Breast epithelium (tissue), 3 donors: ENCODE data around the gene AKT1S1.

Experiments
- POLR2AphosphoS5 ChIP-seq, 3 donors: sonication (generic); formaldehyde crosslinking; IDR thresholded peaks; one replicate each; pipeline ENCODE4 v1.6.1; 2017; ENCODE audit warnings: antibody characterized with exemption in 3 of 3
- TF ChIP-seq, protein P1 (sequence below), 3 donors: fragments of 450-650 bp; IDR thresholded peaks; one replicate each; pipeline ENCODE4 v1.5.1; 2016 to 2017; ENCODE audit warnings: antibody characterized with exemption in 3 of 3, mild to moderate bottlenecking in 3 of 3, moderate library complexity in 3 of 3

DNA sequence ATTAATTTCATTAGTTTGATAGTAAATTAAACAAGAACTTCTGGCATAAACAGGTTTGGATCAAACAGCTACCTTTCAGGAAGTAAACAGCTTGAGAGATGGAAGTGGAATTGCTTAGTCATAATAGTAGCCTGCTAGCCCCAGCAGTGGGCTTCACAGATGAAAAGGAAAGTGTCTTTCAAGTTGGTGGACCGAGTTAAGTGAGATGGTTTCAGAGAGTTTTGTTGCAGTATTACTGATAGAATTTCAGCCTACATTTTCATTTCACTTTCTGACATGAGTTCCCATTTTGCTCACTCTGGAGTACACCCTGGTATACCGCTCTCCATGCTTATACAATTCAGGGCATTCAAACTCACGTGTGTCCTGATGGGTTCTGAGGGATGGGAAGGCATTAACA lies 28.2 kb downstream of the AKT1S1 start:
- TF ChIP-seq, protein P1, sequence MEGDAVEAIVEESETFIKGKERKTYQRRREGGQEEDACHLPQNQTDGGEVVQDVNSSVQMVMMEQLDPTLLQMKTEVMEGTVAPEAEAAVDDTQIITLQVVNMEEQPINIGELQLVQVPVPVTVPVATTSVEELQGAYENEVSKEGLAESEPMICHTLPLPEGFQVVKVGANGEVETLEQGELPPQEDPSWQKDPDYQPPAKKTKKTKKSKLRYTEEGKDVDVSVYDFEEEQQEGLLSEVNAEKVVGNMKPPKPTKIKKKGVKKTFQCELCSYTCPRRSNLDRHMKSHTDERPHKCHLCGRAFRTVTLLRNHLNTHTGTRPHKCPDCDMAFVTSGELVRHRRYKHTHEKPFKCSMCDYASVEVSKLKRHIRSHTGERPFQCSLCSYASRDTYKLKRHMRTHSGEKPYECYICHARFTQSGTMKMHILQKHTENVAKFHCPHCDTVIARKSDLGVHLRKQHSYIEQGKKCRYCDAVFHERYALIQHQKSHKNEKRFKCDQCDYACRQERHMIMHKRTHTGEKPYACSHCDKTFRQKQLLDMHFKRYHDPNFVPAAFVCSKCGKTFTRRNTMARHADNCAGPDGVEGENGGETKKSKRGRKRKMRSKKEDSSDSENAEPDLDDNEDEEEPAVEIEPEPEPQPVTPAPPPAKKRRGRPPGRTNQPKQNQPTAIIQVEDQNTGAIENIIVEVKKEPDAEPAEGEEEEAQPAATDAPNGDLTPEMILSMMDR (IDR thresholded peaks at IDR 0.05), result no peak
- no peak for TF ChIP-seq POLR2AphosphoS5 (IDR thresholded peaks at IDR 0.05)
